Kidney (tissue), 14 donors: ENCODE results near the gene METRN. TPM values are rescaled to one million over a fixed set of nuclear protein-coding genes. Genes with fewer than 3 reads are reported as not detected.

Source experiments
- DNase-seq, 5 donors: peaks; one replicate each; pipeline ENCODE4 v3.0.0-alpha.2; 2013 to 2020
- FAIRE-seq: peaks from 2 replicates; lab custom pipeline; 2012; peaks lifted over from hg19 to GRCh38; lab: Jason Lieb, UNC
- H3K27ac ChIP-seq, 2 donors: one replicate each; pipeline ENCODE4 v1.7.0; 2013; ENCODE audit warnings: low read depth in 2 of 2, low read length in 2 of 2, inconsistent platforms in 1 of 2
- H3K27me3 ChIP-seq: one replicate; pipeline ENCODE4 v1.7.1; 2013; ENCODE audit warnings: low read length, inconsistent platforms; ENCODE audit not compliant: control insufficient read depth, insufficient read depth
- H3K36me3 ChIP-seq, 3 donors: one replicate each; pipeline versions ENCODE4 v1.7.0 to v1.7.1; 2013; ENCODE audit warnings: low read length in 3 of 3, control low read depth in 1 of 3, inconsistent platforms in 1 of 3; ENCODE audit not compliant: insufficient read depth in 3 of 3, control insufficient read depth in 2 of 3
- H3K4me1 ChIP-seq, 3 donors: one replicate each; pipeline versions ENCODE4 v1.7.0 to v1.7.1; 2013; ENCODE audit warnings: low read length in 3 of 3, inconsistent platforms in 1 of 3, low read depth in 1 of 3; ENCODE audit not compliant: control insufficient read depth in 2 of 3, insufficient read depth in 2 of 3
- H3K4me3 ChIP-seq, 3 donors: one replicate each; pipeline versions ENCODE4 v1.7.0 to v1.8.1; 2013; ENCODE audit warnings: low read length in 3 of 3, control low read depth in 1 of 3, inconsistent platforms in 1 of 3
- H3K9ac ChIP-seq, 3 donors: one replicate each; pipeline versions ENCODE4 v1.7.0 to v1.7.1; 2013; ENCODE audit warnings: low read length in 3 of 3, control low read depth in 1 of 3, inconsistent platforms in 1 of 3
- H3K9me3 ChIP-seq, 3 donors: one replicate each; pipeline versions ENCODE4 v1.7.0 to v1.7.1; 2013; ENCODE audit warnings: low read length in 3 of 3, control low read depth in 1 of 3, inconsistent platforms in 1 of 3; ENCODE audit not compliant: control insufficient read depth in 2 of 3, insufficient read depth in 1 of 3
- CTCF ChIP-seq: IDR thresholded peaks from 3 replicates; pipeline ENCODE4 v1.5.1; 2012; ENCODE audit warnings: mild to moderate bottlenecking, moderate library complexity, borderline replicate concordance; ENCODE audit not compliant: insufficient read depth; ENCODE audit errors: extremely low read depth
- intact Hi-C: fragments of 100-400 bp; cut with DNase I; formaldehyde crosslinking; loops from one replicate; pipeline ENCODE4 v1.11.1; 2022
- polyA plus RNA-seq: library from polyadenylated mRNA; stranded (reverse); fragments of 350-450 nt; fragmentation: Illumina TruSeq; extraction: RNeasy Lipid Tissue Mini Kit (QIAGEN cat#74804); gene quantifications from one replicate; pipeline ENCODE4 v1.2.3, GENCODE V29; 2014; ENCODE audit warnings: low read depth, low replicate concordance; ENCODE audit not compliant: insufficient read depth
- total RNA-seq: library from RNA; stranded (reverse); fragmentation: NEBNext Ultra II Directional; extraction: Animal tissue kit (Norgen Biotek cat#: 25700); gene quantifications from one replicate; pipeline ENCODE4 v1.2.1, GENCODE V29; 2021
- donor health status: control.
- donor health status: control.
- donor health status: control.
- donor health status: control.
- donor health status: control.
- donor health status: DM: yes; HTN: yes; CAD: no.
- donor health status: Normal renal cell carcinoma (clear cell type).

The METRN gene
- total and polyA plus RNA-seq, 2 donors from 2014 or later: 34.9 to 114 TPM

DNA sequence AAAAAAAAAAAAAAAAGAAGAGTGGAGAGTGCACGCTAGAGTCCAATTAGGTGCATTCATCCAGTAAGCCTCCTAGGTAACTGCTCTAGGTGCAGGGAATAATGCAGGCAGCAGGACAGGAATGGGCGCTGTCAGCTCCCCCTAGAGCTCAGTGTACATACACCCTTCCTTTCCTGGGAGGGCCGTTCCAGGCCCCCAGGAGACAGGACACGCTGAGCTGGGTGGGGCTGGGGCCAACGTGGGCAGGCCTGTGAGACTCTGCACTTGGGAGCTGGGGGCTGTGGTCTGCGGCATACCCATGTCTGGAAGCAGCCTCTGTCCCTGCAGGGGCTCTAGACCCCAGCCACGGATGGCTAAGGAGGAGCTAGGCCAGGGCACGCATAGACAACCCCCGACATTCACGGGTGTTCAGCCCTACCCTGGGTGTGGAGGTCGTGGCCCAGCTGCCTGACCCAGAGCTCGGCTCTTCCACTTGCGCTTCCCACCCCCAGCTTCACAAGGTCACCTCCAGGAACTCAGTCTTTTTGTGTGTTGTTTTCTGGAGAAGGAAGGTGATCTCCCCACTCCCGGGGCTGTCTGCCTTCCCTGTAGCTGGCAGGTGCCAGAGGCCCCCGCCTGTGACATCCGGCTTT lies 5.0 kb downstream of the METRN start:
- peaks cover 0 to 34% (median 4%) of the 10 kb centered on the region in 3 donors for H3K4me1 ChIP-seq
- no peaks in the 10 kb centered on the region for H3K36me3 ChIP-seq
- H3K27ac ChIP-seq: peak overlapping the region; percentile 16 to 77
- TF ChIP-seq CTCF: no peak
- no peaks in the 10 kb centered on the region for H3K27me3 ChIP-seq
- H3K4me3 ChIP-seq: peak overlapping the region; percentile 16 to 78 (median 53)
- FAIRE-seq (no peak), DNase-seq (peak in 2 of 5 donors; percentile 17 to 60)
- intact Hi-C loops: no loop called here
- H3K9ac ChIP-seq: peak overlapping the region in 2 of 3 donors; percentile 61 to 69
- no peaks in the 10 kb centered on the region for H3K9me3 ChIP-seq

DNA sequence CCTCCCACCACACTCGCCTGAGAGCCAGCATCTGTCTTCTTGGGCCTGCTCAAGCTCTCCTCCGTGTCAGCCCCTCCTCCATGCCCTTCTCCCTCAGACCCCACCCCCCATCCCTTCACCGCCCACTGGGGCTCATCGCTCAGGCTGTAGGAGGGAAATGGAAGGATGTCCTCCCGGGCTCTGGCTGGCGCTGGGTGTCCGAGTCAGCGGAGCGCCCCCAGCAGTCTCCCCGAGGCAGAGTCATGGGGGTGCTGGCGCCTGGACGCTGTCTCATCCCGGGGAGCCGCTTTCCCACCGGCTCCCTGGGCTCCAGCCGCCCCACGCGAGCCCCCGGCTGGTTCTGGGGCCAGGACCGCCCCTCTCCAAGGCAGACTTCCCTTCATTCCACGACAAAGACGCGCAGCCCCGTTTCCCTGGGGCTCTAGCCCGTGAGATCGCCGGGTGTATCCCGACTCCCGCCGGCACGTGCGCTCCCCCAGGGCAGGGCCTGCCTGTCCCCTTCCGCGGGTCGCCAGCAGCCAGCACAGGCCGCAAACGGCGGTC lies 5.6 kb downstream of the METRN start:
- Histone ChIP-seq H3K27me3 (no peaks in the 10 kb centered on the region), H3K27ac (peak overlapping the region; percentile 77 to 82), H3K9ac (peak overlapping the region in 2 of 3 donors; percentile 61 to 69), H3K36me3 (no peaks in the 10 kb centered on the region), H3K4me3 (peak overlapping the region; percentile 41 to 78 (median 53)), H3K9me3 (no peaks in the 10 kb centered on the region), H3K4me1 (peaks cover 0 to 34% (median 4%) of the 10 kb centered on the region in 3 donors)
- no peak for FAIRE-seq
- TF ChIP-seq CTCF: no peak
- intact Hi-C loops: no loop called here
- DNase-seq: peak in 4 of 5 donors; percentile 88 to 91 (median 89)

- intact Hi-C loops: no loop called here
- Histone ChIP-seq H3K9me3 (no peaks in the 10 kb centered on the region), H3K9ac (peak within 1 kb of the TSS in 2 of 3 donors; percentile 61 to 69), H3K4me1 (peaks cover 0 to 29% (median 4%) of the 10 kb centered on the region in 3 donors), H3K27ac (peak within 1 kb of the TSS; percentile 77 to 82), H3K4me3 (peak within 1 kb of the TSS; percentile 41 to 78 (median 53)), H3K27me3 (no peaks in the 10 kb centered on the region), H3K36me3 (no peaks in the 10 kb centered on the region)
- FAIRE-seq (no peak), DNase-seq (peak; percentile 89 to 94 (median 93))
- peak; percentile 5 for TF ChIP-seq CTCF
Measured at GRCh38 chr16:720990-721764, 6.3 kb downstream of the METRN start, which contains the start of gene ANTKMT. ANTKMT (plus strand) TSS chr16:721146; CDS start chr16:721275, 129 bp downstream.
